Breast epithelium (tissue), 3 donors: ENCODE results near the gene IFT80.

Source experiments
- POLR2A ChIP-seq: fragments of 450-650 bp; IDR thresholded peaks from one replicate; pipeline ENCODE4 v1.6.1; 2016; ENCODE audit warnings: antibody characterized with exemption, mild to moderate bottlenecking, moderate library complexity
- TF ChIP-seq, protein P1 (sequence below), 3 donors: fragments of 450-650 bp; IDR thresholded peaks; one replicate each; pipeline ENCODE4 v1.5.1; 2016 to 2017; ENCODE audit warnings: antibody characterized with exemption in 3 of 3, mild to moderate bottlenecking in 3 of 3, moderate library complexity in 3 of 3

GRCh38 chr3:160412477-160412876 lies 13.5 kb upstream of the IFT80 start:
- TF ChIP-seq, protein P1, sequence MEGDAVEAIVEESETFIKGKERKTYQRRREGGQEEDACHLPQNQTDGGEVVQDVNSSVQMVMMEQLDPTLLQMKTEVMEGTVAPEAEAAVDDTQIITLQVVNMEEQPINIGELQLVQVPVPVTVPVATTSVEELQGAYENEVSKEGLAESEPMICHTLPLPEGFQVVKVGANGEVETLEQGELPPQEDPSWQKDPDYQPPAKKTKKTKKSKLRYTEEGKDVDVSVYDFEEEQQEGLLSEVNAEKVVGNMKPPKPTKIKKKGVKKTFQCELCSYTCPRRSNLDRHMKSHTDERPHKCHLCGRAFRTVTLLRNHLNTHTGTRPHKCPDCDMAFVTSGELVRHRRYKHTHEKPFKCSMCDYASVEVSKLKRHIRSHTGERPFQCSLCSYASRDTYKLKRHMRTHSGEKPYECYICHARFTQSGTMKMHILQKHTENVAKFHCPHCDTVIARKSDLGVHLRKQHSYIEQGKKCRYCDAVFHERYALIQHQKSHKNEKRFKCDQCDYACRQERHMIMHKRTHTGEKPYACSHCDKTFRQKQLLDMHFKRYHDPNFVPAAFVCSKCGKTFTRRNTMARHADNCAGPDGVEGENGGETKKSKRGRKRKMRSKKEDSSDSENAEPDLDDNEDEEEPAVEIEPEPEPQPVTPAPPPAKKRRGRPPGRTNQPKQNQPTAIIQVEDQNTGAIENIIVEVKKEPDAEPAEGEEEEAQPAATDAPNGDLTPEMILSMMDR (IDR thresholded peaks at IDR 0.05): no peak
- no peak for TF ChIP-seq POLR2A
